ENCODE data around the gene NOXO1.

Gene NOXO1

DNA sequence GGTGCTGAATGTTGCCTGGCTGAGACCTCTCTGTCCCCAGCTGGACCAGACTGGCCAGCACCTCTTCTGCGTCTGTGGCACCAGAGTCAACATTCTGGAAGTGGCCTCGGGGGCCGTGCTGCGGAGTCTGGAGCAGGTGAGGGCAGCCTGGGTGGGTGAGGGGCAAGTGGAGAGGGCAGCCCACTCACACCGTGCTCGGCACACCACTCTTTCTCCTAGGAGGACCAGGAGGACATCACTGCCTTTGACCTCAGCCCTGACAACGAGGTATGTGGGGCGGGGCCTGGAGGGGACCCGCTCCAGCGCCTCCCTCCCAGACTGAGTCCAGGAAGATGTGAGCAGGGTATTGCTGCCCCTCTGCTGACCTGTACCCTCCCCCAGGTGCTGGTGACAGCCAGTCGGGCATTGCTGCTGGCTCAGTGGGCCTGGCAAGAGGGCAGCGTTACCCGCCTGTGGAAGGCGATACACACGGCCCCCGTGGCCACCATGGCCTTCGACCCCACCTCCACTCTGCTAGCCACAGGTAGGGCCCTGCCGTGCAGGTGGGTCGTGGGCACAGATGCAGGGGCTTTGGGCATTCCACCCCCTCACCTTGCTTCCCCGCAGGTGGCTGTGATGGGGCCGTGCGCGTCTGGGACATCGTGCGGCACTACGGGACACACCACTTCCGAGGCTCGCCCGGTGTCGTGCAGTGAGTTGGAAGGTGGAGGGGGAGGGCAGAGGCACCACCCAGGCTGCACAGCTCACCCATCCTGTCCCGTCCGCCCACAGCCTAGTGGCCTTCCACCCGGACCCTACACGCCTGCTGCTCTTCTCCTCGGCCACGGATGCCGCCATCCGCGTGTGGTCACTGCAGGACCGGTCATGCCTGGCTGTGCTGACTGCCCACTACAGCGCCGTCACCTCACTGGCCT is 6.9 kb downstream of the NOXO1 start:
- in situ Hi-C loops (cut with MboI; ENCODE audit: low sequenced_read_pairs, unreplicated experiment) = no loop called here
- TF ChIP-seq, protein P1, sequence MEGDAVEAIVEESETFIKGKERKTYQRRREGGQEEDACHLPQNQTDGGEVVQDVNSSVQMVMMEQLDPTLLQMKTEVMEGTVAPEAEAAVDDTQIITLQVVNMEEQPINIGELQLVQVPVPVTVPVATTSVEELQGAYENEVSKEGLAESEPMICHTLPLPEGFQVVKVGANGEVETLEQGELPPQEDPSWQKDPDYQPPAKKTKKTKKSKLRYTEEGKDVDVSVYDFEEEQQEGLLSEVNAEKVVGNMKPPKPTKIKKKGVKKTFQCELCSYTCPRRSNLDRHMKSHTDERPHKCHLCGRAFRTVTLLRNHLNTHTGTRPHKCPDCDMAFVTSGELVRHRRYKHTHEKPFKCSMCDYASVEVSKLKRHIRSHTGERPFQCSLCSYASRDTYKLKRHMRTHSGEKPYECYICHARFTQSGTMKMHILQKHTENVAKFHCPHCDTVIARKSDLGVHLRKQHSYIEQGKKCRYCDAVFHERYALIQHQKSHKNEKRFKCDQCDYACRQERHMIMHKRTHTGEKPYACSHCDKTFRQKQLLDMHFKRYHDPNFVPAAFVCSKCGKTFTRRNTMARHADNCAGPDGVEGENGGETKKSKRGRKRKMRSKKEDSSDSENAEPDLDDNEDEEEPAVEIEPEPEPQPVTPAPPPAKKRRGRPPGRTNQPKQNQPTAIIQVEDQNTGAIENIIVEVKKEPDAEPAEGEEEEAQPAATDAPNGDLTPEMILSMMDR (IDR thresholded peaks at IDR 0.05; ENCODE audit: borderline replicate concordance, control extremely low read depth, extremely low read depth, insufficient read depth, missing control alignments) = no peak
- no peak for DNase-seq (ENCODE audit: low spot score)

DNA sequence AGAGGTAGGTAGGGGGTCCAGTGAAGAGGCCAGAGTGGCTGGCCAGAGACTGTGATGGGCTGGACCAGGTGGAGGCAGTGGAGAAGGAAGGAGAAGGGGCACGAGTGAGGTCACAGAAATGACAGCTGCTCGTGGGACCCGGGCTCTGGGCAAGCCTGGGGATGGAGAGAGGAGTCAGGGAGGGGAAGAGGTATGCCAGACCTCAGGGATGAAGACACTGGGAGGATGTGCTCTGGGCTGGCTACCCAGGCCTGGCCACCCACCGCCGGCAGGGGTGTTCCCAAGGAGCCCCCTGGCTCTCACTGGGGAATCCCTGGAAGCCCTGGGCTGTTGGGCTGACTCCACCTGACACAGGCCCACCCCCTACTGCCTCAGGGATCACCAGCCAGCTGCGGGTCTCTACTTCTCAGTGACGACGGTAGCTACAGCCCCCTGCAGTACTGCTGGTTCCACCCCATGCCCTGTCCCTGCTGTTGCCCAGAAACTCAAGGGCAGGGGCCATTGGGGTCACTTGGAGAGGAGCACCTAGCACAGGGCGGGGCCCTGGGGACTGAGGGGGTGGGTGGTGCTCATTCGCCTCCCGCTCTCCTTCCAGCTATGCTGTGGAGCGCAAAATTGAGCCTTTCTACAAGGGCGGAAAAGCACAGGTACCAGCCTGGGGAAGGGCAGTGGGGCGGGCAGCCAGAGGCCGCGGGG is 7.7 kb downstream of the NOXO1 start:
- DNase-seq (ENCODE audit: low spot score) = no peak
- in situ Hi-C loops (cut with MboI; ENCODE audit: low sequenced_read_pairs, unreplicated experiment) = no loop called here
- TF ChIP-seq, protein P1 (IDR thresholded peaks at IDR 0.05; ENCODE audit: borderline replicate concordance, control extremely low read depth, extremely low read depth, insufficient read depth, missing control alignments) = no peak

DNA sequence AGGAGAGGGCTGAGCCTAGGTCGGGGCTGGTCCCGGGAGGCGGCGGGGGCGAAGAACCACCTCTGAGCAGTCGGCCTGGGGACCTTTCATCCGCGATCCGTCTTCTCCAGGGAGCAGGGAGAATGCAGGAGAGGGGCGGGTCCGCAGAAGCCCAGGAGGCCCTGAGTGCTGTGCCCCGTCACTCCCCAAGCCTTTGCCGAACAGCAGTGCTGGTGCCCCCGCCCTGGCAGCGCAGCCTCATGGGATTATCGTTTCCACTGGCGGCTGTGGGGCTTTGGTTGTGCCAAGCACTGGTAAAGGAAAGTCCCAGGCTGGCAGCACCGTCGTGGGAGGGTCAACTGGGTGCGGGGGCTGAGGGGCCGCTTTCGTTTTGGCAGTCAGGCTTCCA is 8.8 kb downstream of the NOXO1 start:
- in situ Hi-C loops (cut with MboI; ENCODE audit: low sequenced_read_pairs, unreplicated experiment) = no loop called here
- DNase-seq (ENCODE audit: low spot score) = no peak
- TF ChIP-seq, protein P1 (IDR thresholded peaks at IDR 0.05; ENCODE audit: borderline replicate concordance, control extremely low read depth, extremely low read depth, insufficient read depth, missing control alignments) = no peak

DNA sequence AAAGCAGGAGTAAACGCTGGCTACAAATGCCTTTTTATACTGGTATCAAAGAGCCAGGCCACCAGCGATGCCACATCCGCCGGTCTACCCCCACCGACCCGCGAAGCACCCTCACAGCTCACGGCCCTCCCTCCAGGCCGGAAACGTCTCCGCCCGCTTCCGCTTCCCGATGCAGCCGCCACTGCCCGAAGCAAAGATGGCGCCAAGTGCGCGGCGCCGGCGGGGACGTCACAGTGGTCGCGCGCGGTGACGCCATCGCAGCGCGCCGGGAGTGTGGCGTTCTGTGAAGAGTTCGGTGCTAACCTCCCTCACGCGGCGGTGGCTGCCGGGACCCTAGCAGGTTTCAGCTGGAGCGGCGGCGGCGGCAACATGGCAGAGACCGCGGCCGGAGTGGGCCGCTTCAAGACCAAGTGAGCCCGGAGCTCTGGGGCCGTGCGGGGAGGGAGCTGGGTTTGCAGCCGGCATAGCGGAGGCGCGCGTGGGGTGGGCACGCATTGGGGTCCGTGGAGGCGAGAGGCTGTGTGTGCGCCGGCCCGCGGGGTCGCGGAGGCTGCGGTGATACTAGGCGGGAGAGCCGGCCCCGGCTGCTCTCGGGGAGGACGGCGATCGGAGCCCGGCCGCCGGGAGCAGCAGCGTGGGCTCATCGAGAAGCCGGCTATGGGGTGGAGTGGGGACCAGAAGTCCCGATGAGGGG is 9.3 kb downstream of the NOXO1 start, which contains the start of gene TBL3:
TSS of gene TBL3 (plus strand) at position 258 of the 694 bp plus-strand sequence. CDS start at position 370, 112 bp downstream.
- in situ Hi-C loops (cut with MboI; ENCODE audit: low sequenced_read_pairs, unreplicated experiment) = no loop called here
- TF ChIP-seq, protein P1 (IDR thresholded peaks at IDR 0.05; ENCODE audit: borderline replicate concordance, control extremely low read depth, extremely low read depth, insufficient read depth, missing control alignments) = no peak
- DNase-seq (ENCODE audit: low spot score) = peak; percentile 96

DNA sequence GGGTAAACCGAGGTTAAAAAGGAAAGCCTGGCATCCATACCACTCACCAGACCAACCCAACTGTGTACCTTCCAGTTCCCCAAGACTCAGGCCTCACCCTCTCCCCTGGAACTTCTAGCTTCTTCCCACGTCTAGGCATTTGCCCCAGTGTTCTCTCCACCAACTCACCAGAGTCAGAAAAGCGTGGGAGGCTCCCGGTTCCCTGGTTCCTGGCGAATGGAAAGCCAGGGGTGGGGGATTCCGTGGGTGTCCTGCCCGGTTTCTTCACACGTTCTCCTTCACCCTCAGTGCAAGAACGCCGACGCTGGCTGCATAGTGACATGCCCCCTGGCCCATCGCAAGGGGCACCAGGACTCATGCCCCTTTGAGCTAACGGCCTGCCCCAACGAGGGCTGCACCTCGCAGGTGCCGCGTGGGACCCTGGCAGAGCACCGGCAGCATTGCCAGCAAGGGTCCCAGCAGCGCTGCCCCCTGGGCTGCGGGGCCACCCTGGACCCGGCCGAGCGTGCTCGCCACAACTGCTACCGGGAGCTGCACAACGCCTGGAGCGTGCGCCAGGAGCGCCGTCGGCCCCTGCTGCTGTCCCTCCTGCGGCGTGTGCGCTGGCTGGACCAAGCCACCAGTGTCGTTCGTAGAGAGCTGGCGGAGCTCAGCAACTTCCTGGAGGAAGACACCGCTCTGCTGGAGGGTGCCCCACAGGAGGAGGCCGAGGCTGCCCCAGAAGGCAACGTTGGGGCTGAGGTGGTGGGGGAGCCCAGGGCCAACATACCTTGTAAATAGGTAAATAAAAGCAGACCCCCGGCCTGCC is 12.9 kb downstream of the NOXO1 start:
- no peak for DNase-seq (ENCODE audit: low spot score)
- in situ Hi-C loops (cut with MboI; ENCODE audit: low sequenced_read_pairs, unreplicated experiment) = no loop called here

More for the DNA sequence above, 12.9 kb downstream of the NOXO1 start:
- TF ChIP-seq, protein P1 (IDR thresholded peaks at IDR 0.05; ENCODE audit: borderline replicate concordance, control extremely low read depth, extremely low read depth, insufficient read depth, missing control alignments) = no peak

All from GM13976 (cell line).